PFSK-1 (cell line): Measurements from ENCODE around the gene HYAL3.

Source experiments
- FOXP2 ChIP-seq: optimal IDR thresholded peaks from 2 replicates; pipeline ENCODE3; 2011; ENCODE audit warnings: borderline replicate concordance, control low read depth, inconsistent platforms; ENCODE audit not compliant: insufficient read depth; ENCODE audit errors: extremely low read length, extremely low read depth
- POLR2AphosphoS5 ChIP-seq: IDR thresholded peaks from 2 replicates; pipeline ENCODE4 v1.6.1; 2012; ENCODE audit warnings: low read depth, mild to moderate bottlenecking, control low read depth, low read length, moderate library complexity
- REST ChIP-seq, 2 experiments: IDR thresholded peaks; 2 replicates each; pipeline versions ENCODE4 v1.6.1 to v1.8.0; 2011 to 2012; ENCODE audit warnings: low read depth in 2 of 2, low read length in 2 of 2, control low read depth in 1 of 2, inconsistent platforms in 1 of 2, mild to moderate bottlenecking in 1 of 2, moderate library complexity in 1 of 2; ENCODE audit not compliant: insufficient read depth in 1 of 2
- SIN3A ChIP-seq: IDR thresholded peaks from 2 replicates; pipeline ENCODE4 v1.6.1; 2012; ENCODE audit warnings: mild to moderate bottlenecking, low read length, moderate library complexity, borderline replicate concordance; ENCODE audit not compliant: insufficient read depth
- TAF1 ChIP-seq: IDR thresholded peaks from 2 replicates; pipeline ENCODE4 v1.6.1; 2012; ENCODE audit warnings: low read length, control low read depth, borderline replicate concordance; ENCODE audit not compliant: insufficient read depth

Gene HYAL3

GRCh38 chr3:50248387-50248786 is 50.8 kb downstream of the HYAL3 start:
- TF ChIP-seq FOXP2 (no peak), TAF1 (no peak), POLR2AphosphoS5 (no peak), REST (IDR thresholded peaks at IDR 0.05; ENCODE audit: insufficient read depth in 1 of 2, low read depth in 2 of 2, low read length in 2 of 2) (no peak), SIN3A (no peak)

- TF ChIP-seq FOXP2 (no peak), SIN3A (0 out of 2 replicates have a peak, but pooled peaks have one; percentile 58), REST (IDR thresholded peaks at IDR 0.05; ENCODE audit: insufficient read depth in 1 of 2, low read depth in 2 of 2, low read length in 2 of 2) (no peak), POLR2AphosphoS5 (no peak), TAF1 (no peak)
These were observed 52.7 kb downstream of the HYAL3 start for GRCh38 chr3:50246517-50246954.

- TF ChIP-seq POLR2AphosphoS5 = no peak
- TF ChIP-seq FOXP2 = no peak
- TF ChIP-seq REST (IDR thresholded peaks at IDR 0.05; ENCODE audit: insufficient read depth in 1 of 2, low read depth in 2 of 2, low read length in 2 of 2) = 0 out of 4 replicates have a peak, but pooled peaks of 1 of the 2 experiments have one; percentile 15
- no peak for TF ChIP-seq TAF1
- TF ChIP-seq SIN3A = 0 out of 2 replicates have a peak, but pooled peaks have one; percentile 26
These were observed 53.2 kb downstream of the HYAL3 start for GRCh38 chr3:50245831-50246516.

- TF ChIP-seq FOXP2 (no peak), TAF1 (no peak), SIN3A (no peak), POLR2AphosphoS5 (no peak)
These were observed 53.9 kb downstream of the HYAL3 start for GRCh38 chr3:50245251-50245745.

- no peak for TF ChIP-seq FOXP2
- no peak for TF ChIP-seq TAF1
- TF ChIP-seq POLR2AphosphoS5 = no peak
- no peak for TF ChIP-seq REST (IDR thresholded peaks at IDR 0.05; ENCODE audit: insufficient read depth in 1 of 2, low read depth in 2 of 2, low read length in 2 of 2)
- no peak for TF ChIP-seq SIN3A
These were observed 55.7 kb downstream of the HYAL3 start for GRCh38 chr3:50243543-50243895.
